HCT116 (cell line): ENCODE measurements around the gene F7. TPM values are rescaled to one million over a fixed set of nuclear protein-coding genes. Genes with fewer than 3 reads are reported as not detected.

ENCODE experiments used
- ATAC-seq: fragments of 200-7000 bp; cut with Tn5 transposase; 2 replicates; pipeline ENCODE4 v1.9.1; 2020; ENCODE audit warnings: mild to moderate bottlenecking, moderate library complexity
- BruUV-seq: library from RNA; stranded (reverse); fragments of 400-500 nt; replicated peaks from 2 replicates; lab custom pipeline; 2021; lab: Mats Ljungman, UMichigan
- CTCF ChIA-PET: fragments of 300-600 bp; sonication (Branson Sonifier 250); formaldehyde crosslinking; loops from one replicate; lab custom pipeline; 2021; ENCODE audit warnings: antibody characterized with exemption; lab: Charles Lee
- POLR2A ChIA-PET: fragments of 300-600, 350-600 bp; sonication (Branson Sonifier 250); formaldehyde crosslinking; loops from one replicate; lab custom pipeline; 2021; ENCODE audit warnings: antibody characterized with exemption; lab: Charles Lee
- RAD21 ChIA-PET, 2 experiments: fragments of 300-600 bp; sonication (Branson Sonifier 250); formaldehyde crosslinking; loops; one replicate each; lab custom pipeline; 2023; ENCODE audit warnings: low total read pairs in 2 of 2; ENCODE audit not compliant: uncharacterized antibody in 2 of 2, unreplicated experiment in 2 of 2, low non-redundant PET in 1 of 2; lab: Charles Lee
- DNase-seq: peaks from one replicate; pipeline ENCODE4 v3.0.0-alpha.2; 2010; ENCODE audit warnings: low read depth, low spot score
- H2AFZ ChIP-seq: fragments of 200-600 bp; shearing (Covaris generic), sonication (generic); 2 replicates; pipeline ENCODE4 v1.6.1; 2017; ENCODE audit warnings: low read depth, mixed run types, mixed read lengths, antibody characterized with exemption, low read length; ENCODE audit not compliant: poor library complexity, severe bottlenecking
- H3K27ac ChIP-seq: 2 replicates; pipeline ENCODE4 v1.5.1; 2012; ENCODE audit warnings: low read depth, low read length
- H3K27me3 ChIP-seq: fragments of 200-600 bp; sonication (generic); 2 replicates; pipeline ENCODE4 v1.6.1; 2016; ENCODE audit warnings: mixed run types, low read length, mixed read lengths; ENCODE audit not compliant: insufficient read depth
- H3K36me3 ChIP-seq, 2 experiments: fragments of 200-500 bp in 1 of 2; fragments of 200-600 bp in 1 of 2; sonication (Bioruptor generic) in 1 of 2; sonication (generic) in 1 of 2; 2 replicates each; pipeline versions ENCODE4 v1.5.1 to v1.6.1; 2014 to 2016; ENCODE audit warnings: low read length in 2 of 2, inconsistent platforms in 1 of 2, mixed read lengths in 1 of 2, mixed run types in 1 of 2; ENCODE audit not compliant: insufficient read depth in 2 of 2, control insufficient read depth in 1 of 2
- H3K4me1 ChIP-seq, 2 experiments: fragments of 200-600 bp in 1 of 2; sonication (generic) in 1 of 2; 2 replicates each; pipeline versions ENCODE4 v1.5.1 to v1.6.1; 2012 to 2017; ENCODE audit warnings: low read length in 2 of 2, inconsistent platforms in 1 of 2, mild to moderate bottlenecking in 1 of 2, mixed read lengths in 1 of 2, mixed run types in 1 of 2, moderate library complexity in 1 of 2; ENCODE audit not compliant: insufficient read depth in 2 of 2, control insufficient read depth in 1 of 2
- H3K4me2 ChIP-seq: fragments of 200-600 bp; sonication (generic); 2 replicates; pipeline ENCODE4 v1.6.1; 2017; ENCODE audit warnings: mixed run types, low read length, mixed read lengths
- H3K4me3 ChIP-seq, 2 experiments: fragments of 200-600 bp in 1 of 2; sonication (generic) in 1 of 2; replicated peaks in 1 of 2; 2 replicates each; pipeline ENCODE4 v1.5.1; 2011 to 2016; ENCODE audit warnings: low read length in 2 of 2, control low read depth in 1 of 2, low read depth in 1 of 2, mild to moderate bottlenecking in 1 of 2, mixed read lengths in 1 of 2, mixed run types in 1 of 2
- H3K79me2 ChIP-seq: fragments of 200-600 bp; sonication (generic); 2 replicates; pipeline ENCODE4 v1.6.1; 2017; ENCODE audit warnings: mild to moderate bottlenecking, mixed run types, low read length, moderate library complexity, mixed read lengths; ENCODE audit not compliant: insufficient read depth
- H3K9ac ChIP-seq: fragments of 200-600 bp; sonication (generic); 2 replicates; pipeline ENCODE4 v1.6.1; 2016; ENCODE audit warnings: low read length, mixed read lengths
- H3K9me2 ChIP-seq: fragments of 200-600 bp; sonication (generic), shearing (Covaris generic); 2 replicates; pipeline ENCODE4 v1.6.1; 2017; ENCODE audit warnings: mixed run types, mild to moderate bottlenecking, moderate library complexity; ENCODE audit not compliant: insufficient read depth
- H3K9me3 ChIP-seq, 2 experiments: fragments of 200-500 bp in 1 of 2; fragments of 200-600 bp in 1 of 2; sonication (Bioruptor generic) in 1 of 2; sonication (generic) in 1 of 2; 2 replicates each; pipeline ENCODE4 v1.6.1; 2014 to 2017; ENCODE audit warnings: low read length in 2 of 2, mixed read lengths in 2 of 2, inconsistent platforms in 1 of 2, low read depth in 1 of 2, mild to moderate bottlenecking in 1 of 2, mixed run types in 1 of 2, moderate library complexity in 1 of 2; ENCODE audit not compliant: control insufficient read depth in 1 of 2, insufficient read depth in 1 of 2
- H4K20me1 ChIP-seq: fragments of 200-600 bp; sonication (generic), shearing (Covaris generic); 2 replicates; pipeline ENCODE4 v1.6.1; 2017; ENCODE audit warnings: mixed run types, mild to moderate bottlenecking, moderate library complexity; ENCODE audit not compliant: insufficient read depth
- CEBPB ChIP-seq: IDR thresholded peaks from 2 replicates; pipeline ENCODE4 v1.6.1; 2012; ENCODE audit warnings: low read depth
- EGR1 ChIP-seq: IDR thresholded peaks from 2 replicates; pipeline ENCODE4 v1.6.1; 2012; ENCODE audit warnings: low read depth
- ELF1 ChIP-seq: IDR thresholded peaks from 2 replicates; pipeline ENCODE4 v1.6.1; 2012; ENCODE audit warnings: low read depth, borderline replicate concordance
- EZH2 ChIP-seq: fragments of 200-600 bp; sonication (generic); IDR thresholded peaks from 2 replicates; pipeline ENCODE4 v1.6.1; 2017; ENCODE audit warnings: antibody characterized with exemption, mixed run types
- FOSL1 ChIP-seq: IDR thresholded peaks from 2 replicates; pipeline ENCODE4 v1.6.1; 2012; ENCODE audit warnings: low read depth
- RAD21 ChIP-seq: IDR thresholded peaks from 2 replicates; pipeline ENCODE4 v1.6.1; 2012; ENCODE audit warnings: low read depth, mild to moderate bottlenecking
- SP1 ChIP-seq: IDR thresholded peaks from 2 replicates; pipeline ENCODE4 v1.6.1; 2012; ENCODE audit warnings: low read depth
- TCF7L2 ChIP-seq: IDR thresholded peaks from 2 replicates; pipeline ENCODE4 v1.7.0; 2011; ENCODE audit warnings: borderline replicate concordance, inconsistent platforms; ENCODE audit not compliant: insufficient read depth, insufficient read length; ENCODE audit errors: extremely low read depth
- ZFX ChIP-seq: fragments of 450-650 bp; IDR thresholded peaks from 2 replicates; pipeline ENCODE4 v1.6.1; 2017
- intact Hi-C: fragments of 100-400 bp; cut with micrococcal nuclease; formaldehyde crosslinking; loops from 2 replicates; pipeline ENCODE4 v1.10.0; 2022
- total RNA-seq: library from RNA; stranded (reverse); gene quantifications from one replicate; pipeline ENCODE4 v1.2.1, GENCODE V29; 2021; ENCODE audit not compliant: unreplicated experiment
- TF ChIP-seq, protein P1 (sequence below): IDR thresholded peaks from 2 replicates; pipeline ENCODE4 v1.6.1; 2011; ENCODE audit warnings: mild to moderate bottlenecking, low read length, moderate library complexity; ENCODE audit not compliant: insufficient replicate concordance; ENCODE audit errors: extremely low read depth
- TF ChIP-seq, protein P2 (sequence below), 3 experiments: fragments of 200-600 bp in 1 of 3; sonication (generic) in 1 of 3; IDR thresholded peaks in 2 of 3; conservative IDR thresholded peaks in 1 of 3; 2 replicates each; pipeline ENCODE4 v1.5.1; 2012 to 2017; ENCODE audit warnings: low read depth in 2 of 3, low read length in 2 of 3, antibody characterized with exemption in 1 of 3, borderline replicate concordance in 1 of 3, control low read depth in 1 of 3, mild to moderate bottlenecking in 1 of 3, mixed read lengths in 1 of 3, mixed run types in 1 of 3, moderate library complexity in 1 of 3; ENCODE audit not compliant: insufficient read depth in 1 of 3
- TF ChIP-seq, protein P3 (sequence below): IDR thresholded peaks from 2 replicates; pipeline ENCODE4 v1.6.1; 2012; ENCODE audit warnings: low read depth
- TF ChIP-seq, protein P4 (sequence below): IDR thresholded peaks from 2 replicates; pipeline ENCODE4 v1.6.1; 2012

Gene F7
- total RNA-seq, 1 experiment from 2014 or later, result not detected

DNA sequence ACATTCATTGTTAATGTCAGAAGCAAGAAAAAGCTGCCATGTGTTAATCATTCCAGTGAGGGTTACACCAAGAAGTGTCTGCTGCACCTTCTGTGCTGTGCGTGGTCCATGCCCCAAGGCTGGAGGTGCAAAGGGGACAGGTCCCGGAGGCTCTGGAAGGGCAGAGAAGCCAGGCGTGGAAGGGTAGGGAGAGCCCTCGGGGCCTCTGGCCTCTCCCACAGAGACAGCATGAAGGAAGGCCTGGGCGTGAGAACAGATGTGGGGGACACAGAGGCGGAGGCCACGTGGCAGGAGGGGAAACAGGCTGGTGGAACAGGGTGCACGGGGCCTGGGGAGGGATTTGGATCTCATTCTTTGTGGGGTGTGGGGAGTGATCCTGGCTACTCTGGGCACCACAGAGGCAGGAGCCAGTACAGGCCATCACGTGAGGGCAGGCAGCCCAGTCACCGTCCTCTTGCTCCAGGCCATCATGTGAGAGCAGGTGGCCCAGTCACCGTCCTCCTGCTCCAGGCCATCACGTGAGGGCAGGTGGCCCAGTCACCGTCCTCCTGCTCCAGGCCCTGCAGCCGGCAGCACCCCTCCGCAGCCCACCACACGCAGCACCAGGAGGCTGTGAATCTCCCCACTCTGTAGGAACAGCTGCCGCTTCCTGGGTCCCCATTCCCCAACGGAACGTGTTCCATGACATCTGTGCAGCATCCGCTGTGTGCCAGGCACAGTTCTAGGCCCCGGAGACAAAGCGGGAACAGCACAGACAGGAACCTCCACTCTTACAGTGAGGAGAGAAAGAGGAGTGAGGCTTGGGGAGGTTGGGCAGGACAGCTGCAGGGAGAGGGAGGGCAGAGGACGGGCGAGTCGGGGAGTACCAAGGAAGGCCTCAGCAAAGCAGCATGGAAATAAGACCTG, 10.2 kb upstream of the F7 start (continued):
- TF ChIP-seq EZH2 (no peak), RAD21 (no peak)

DNA sequence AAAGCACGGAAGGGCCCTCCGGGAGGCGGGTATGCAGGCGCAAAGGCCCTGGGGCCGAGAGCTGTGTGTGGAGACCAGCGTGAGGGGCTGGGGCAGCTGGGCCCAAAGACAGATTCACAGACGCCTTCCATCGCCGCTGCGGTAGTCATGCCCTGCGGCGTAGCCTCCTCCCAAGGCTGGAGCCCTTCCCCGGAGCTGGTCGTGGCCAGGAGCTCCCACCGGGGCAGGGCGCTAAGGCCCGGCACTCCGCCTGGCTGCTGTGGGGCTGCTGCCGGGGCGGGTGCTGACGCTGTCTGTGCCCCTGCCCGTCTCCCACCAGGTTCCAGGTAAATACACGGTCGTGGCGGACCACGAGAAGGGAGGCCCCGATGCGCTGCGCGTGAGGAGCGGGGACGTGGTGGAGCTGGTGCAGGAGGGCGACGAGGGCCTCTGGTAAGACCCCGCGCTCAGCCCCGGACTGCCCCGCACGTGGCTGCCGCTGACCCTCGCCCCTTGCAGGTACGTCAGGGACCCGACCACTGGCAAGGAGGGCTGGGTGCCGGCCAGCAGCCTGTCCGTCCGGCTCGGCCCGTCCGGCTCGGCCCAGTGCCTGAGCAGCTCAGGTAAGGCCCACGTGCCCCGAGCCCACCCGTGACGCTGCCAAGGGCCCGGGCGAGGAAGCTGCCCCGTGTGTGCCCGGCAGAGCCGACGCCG, 9.4 kb upstream of the F7 start:
- ATAC-seq (no peak; the same call in 1 of the 2 replicates), DNase-seq (no peak)
- ChIA-PET POLR2A (no interaction called here), RAD21 (no interaction called here), CTCF (no interaction called here)
- intact Hi-C loops, result no loop called here
- no peak overlapping the region for H3K27ac ChIP-seq
- TF ChIP-seq, protein P1, sequence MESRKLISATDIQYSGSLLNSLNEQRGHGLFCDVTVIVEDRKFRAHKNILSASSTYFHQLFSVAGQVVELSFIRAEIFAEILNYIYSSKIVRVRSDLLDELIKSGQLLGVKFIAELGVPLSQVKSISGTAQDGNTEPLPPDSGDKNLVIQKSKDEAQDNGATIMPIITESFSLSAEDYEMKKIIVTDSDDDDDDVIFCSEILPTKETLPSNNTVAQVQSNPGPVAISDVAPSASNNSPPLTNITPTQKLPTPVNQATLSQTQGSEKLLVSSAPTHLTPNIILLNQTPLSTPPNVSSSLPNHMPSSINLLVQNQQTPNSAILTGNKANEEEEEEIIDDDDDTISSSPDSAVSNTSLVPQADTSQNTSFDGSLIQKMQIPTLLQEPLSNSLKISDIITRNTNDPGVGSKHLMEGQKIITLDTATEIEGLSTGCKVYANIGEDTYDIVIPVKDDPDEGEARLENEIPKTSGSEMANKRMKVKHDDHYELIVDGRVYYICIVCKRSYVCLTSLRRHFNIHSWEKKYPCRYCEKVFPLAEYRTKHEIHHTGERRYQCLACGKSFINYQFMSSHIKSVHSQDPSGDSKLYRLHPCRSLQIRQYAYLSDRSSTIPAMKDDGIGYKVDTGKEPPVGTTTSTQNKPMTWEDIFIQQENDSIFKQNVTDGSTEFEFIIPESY, result no peak
- TF ChIP-seq CEBPB (no peak), EGR1 (no peak), ZFX (no peak), TCF7L2 (no peak), ELF1 (no peak), SP1 (no peak), FOSL1 (no peak)
- TF ChIP-seq, protein P2, sequence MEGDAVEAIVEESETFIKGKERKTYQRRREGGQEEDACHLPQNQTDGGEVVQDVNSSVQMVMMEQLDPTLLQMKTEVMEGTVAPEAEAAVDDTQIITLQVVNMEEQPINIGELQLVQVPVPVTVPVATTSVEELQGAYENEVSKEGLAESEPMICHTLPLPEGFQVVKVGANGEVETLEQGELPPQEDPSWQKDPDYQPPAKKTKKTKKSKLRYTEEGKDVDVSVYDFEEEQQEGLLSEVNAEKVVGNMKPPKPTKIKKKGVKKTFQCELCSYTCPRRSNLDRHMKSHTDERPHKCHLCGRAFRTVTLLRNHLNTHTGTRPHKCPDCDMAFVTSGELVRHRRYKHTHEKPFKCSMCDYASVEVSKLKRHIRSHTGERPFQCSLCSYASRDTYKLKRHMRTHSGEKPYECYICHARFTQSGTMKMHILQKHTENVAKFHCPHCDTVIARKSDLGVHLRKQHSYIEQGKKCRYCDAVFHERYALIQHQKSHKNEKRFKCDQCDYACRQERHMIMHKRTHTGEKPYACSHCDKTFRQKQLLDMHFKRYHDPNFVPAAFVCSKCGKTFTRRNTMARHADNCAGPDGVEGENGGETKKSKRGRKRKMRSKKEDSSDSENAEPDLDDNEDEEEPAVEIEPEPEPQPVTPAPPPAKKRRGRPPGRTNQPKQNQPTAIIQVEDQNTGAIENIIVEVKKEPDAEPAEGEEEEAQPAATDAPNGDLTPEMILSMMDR (IDR thresholded peaks at IDR 0.05 in 2 of 3, conservative IDR thresholded peaks at IDR 0.05 in 1 of 3; ENCODE audit: borderline replicate concordance in 1 of 3, insufficient read depth in 1 of 3, low read depth in 2 of 3, low read length in 2 of 3), result no peak
- TF ChIP-seq, protein P3, sequence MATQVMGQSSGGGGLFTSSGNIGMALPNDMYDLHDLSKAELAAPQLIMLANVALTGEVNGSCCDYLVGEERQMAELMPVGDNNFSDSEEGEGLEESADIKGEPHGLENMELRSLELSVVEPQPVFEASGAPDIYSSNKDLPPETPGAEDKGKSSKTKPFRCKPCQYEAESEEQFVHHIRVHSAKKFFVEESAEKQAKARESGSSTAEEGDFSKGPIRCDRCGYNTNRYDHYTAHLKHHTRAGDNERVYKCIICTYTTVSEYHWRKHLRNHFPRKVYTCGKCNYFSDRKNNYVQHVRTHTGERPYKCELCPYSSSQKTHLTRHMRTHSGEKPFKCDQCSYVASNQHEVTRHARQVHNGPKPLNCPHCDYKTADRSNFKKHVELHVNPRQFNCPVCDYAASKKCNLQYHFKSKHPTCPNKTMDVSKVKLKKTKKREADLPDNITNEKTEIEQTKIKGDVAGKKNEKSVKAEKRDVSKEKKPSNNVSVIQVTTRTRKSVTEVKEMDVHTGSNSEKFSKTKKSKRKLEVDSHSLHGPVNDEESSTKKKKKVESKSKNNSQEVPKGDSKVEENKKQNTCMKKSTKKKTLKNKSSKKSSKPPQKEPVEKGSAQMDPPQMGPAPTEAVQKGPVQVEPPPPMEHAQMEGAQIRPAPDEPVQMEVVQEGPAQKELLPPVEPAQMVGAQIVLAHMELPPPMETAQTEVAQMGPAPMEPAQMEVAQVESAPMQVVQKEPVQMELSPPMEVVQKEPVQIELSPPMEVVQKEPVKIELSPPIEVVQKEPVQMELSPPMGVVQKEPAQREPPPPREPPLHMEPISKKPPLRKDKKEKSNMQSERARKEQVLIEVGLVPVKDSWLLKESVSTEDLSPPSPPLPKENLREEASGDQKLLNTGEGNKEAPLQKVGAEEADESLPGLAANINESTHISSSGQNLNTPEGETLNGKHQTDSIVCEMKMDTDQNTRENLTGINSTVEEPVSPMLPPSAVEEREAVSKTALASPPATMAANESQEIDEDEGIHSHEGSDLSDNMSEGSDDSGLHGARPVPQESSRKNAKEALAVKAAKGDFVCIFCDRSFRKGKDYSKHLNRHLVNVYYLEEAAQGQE, result no peak
- TF ChIP-seq, protein P4, sequence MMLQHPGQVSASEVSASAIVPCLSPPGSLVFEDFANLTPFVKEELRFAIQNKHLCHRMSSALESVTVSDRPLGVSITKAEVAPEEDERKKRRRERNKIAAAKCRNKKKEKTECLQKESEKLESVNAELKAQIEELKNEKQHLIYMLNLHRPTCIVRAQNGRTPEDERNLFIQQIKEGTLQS, result no peak
- H3K4me2 ChIP-seq, result no peak overlapping the region
- no peaks in the 10 kb centered on the region for H3K9me3 ChIP-seq
- peaks cover 5% of the 10 kb centered on the region; the same call in 1 of the 2 replicates for H3K27me3 ChIP-seq
- no peaks in the 10 kb centered on the region for H3K36me3 ChIP-seq
- no TSS peak for BruUV-seq
- no peaks in the 10 kb centered on the region for H4K20me1 ChIP-seq
- no peaks in the 10 kb centered on the region for H3K4me1 ChIP-seq
- H3K9ac ChIP-seq, result no peak overlapping the region
- no peak overlapping the region for H3K4me3 ChIP-seq
- H3K9me2 ChIP-seq, result no peaks in the 10 kb centered on the region
- H2AFZ ChIP-seq, result no peak overlapping the region
- no peaks in the 10 kb centered on the region for H3K79me2 ChIP-seq
